ENCODE results near the gene DEGS2.

The DEGS2 gene

GRCh38 chr14:100132161-100132902 lies 27.1 kb downstream of the DEGS2 start:
- no peak for DNase-seq (ENCODE audit: low read depth in 2 of 2)

GRCh38 chr14:100131181-100131580 lies 28.3 kb downstream of the DEGS2 start:
- DNase-seq (ENCODE audit: low read depth in 2 of 2): no peak

- DNase-seq (ENCODE audit: low read depth in 2 of 2): no peak
Measured at GRCh38 chr14:100130521-100130920, 28.9 kb downstream of the DEGS2 start.

- no peak for DNase-seq (ENCODE audit: low read depth in 2 of 2)
Measured at GRCh38 chr14:100129161-100129589, 30.3 kb downstream of the DEGS2 start.

GRCh38 chr14:100128688-100129087 lies 30.8 kb downstream of the DEGS2 start:
- no peak for DNase-seq (ENCODE audit: low read depth in 2 of 2)

- DNase-seq (ENCODE audit: low read depth in 2 of 2): no peak
Measured at GRCh38 chr14:100127853-100128455, 31.5 kb downstream of the DEGS2 start.

GRCh38 chr14:100126401-100126800 lies 33.0 kb downstream of the DEGS2 start:
- no peak for DNase-seq (ENCODE audit: low read depth in 2 of 2)

GRCh38 chr14:100124551-100125088 lies 34.8 kb downstream of the DEGS2 start:
- no peak for DNase-seq (ENCODE audit: low read depth in 2 of 2)

GRCh38 chr14:100123618-100124017 lies 35.8 kb downstream of the DEGS2 start:
- DNase-seq (ENCODE audit: low read depth in 2 of 2): no peak

GRCh38 chr14:100122481-100123223 lies 36.8 kb downstream of the DEGS2 start:
- DNase-seq (ENCODE audit: low read depth in 2 of 2): no peak

GRCh38 chr14:100121643-100122480 lies 37.6 kb downstream of the DEGS2 start:
- no peak for DNase-seq (ENCODE audit: low read depth in 2 of 2)

GRCh38 chr14:100120522-100121269 lies 38.7 kb downstream of the DEGS2 start:
- DNase-seq (ENCODE audit: low read depth in 2 of 2): no peak

GRCh38 chr14:100119251-100119650 lies 40.2 kb downstream of the DEGS2 start:
- no peak for DNase-seq (ENCODE audit: low read depth in 2 of 2)

- no peak for DNase-seq (ENCODE audit: low read depth in 2 of 2)
Measured at GRCh38 chr14:100118396-100119011, 40.9 kb downstream of the DEGS2 start.

GRCh38 chr14:100117633-100118395 lies 41.6 kb downstream of the DEGS2 start:
- DNase-seq (ENCODE audit: low read depth in 2 of 2): no peak

GRCh38 chr14:100117026-100117425 lies 42.4 kb downstream of the DEGS2 start:
- no peak for DNase-seq (ENCODE audit: low read depth in 2 of 2)

- no peak for DNase-seq (ENCODE audit: low read depth in 2 of 2)
Measured at GRCh38 chr14:100116134-100116533, 43.3 kb downstream of the DEGS2 start.

GRCh38 chr14:100115726-100116125 lies 43.7 kb downstream of the DEGS2 start:
- DNase-seq (ENCODE audit: low read depth in 2 of 2): no peak

GRCh38 chr14:100115236-100115635 lies 44.2 kb downstream of the DEGS2 start:
- no peak for DNase-seq (ENCODE audit: low read depth in 2 of 2)
